Measurements from ENCODE around the gene GSTM2.
A peak's percentile ranks its signal among the peaks of the same experiment; 100 is the strongest.

GSTM2 gene

GRCh38 chr1:109622895-109623294 is 45.0 kb upstream of the GSTM2 start:
- H3K79me2 ChIP-seq (ENCODE audit: control insufficient read depth, insufficient read depth, low read length, poor library complexity) = peaks cover 9% of the 10 kb centered on the region
- H3K23ac ChIP-seq (ENCODE audit: low read length) = no peak overlapping the region
- no peak overlapping the region for H3K18ac ChIP-seq (ENCODE audit: low read length)
- H3K9ac ChIP-seq (ENCODE audit: low read length) = no peak overlapping the region
- H2BK120ac ChIP-seq (ENCODE audit: insufficient read depth, low read length, poor library complexity) = no peak overlapping the region
- peak overlapping the region; percentile 21 for H3K4ac ChIP-seq (ENCODE audit: low read depth, low read length)
- no peak overlapping the region for H4K12ac ChIP-seq (ENCODE audit: low read depth, low read length)
- peaks cover 0 to 6% of the 10 kb centered on the region in 2 experiments for H3K4me1 ChIP-seq (ENCODE audit: control insufficient read depth in 1 of 2, insufficient read depth in 2 of 2, low read length in 2 of 2)
- H3K36me3 ChIP-seq (ENCODE audit: control insufficient read depth in 1 of 2, insufficient read depth in 2 of 2, low read length in 2 of 2) = peaks cover 21 to 22% of the 10 kb centered on the region in 2 experiments
- no peak overlapping the region for H4K91ac ChIP-seq (ENCODE audit: low read depth, low read length)
- H2BK5ac ChIP-seq (ENCODE audit: low read depth, low read length, poor library complexity) = no peak overlapping the region
- no peak overlapping the region for H3K4me2 ChIP-seq (ENCODE audit: low read length)
- H3K79me1 ChIP-seq (ENCODE audit: low read length) = peaks cover 14% of the 10 kb centered on the region
- no peak overlapping the region for H2AFZ ChIP-seq (ENCODE audit: insufficient read depth, low read length, poor library complexity)
- no peak overlapping the region for H2AK5ac ChIP-seq (ENCODE audit: low read length)
- no peak for DNase-seq
- no CpG with 5 or more reads among the region's 3 CpGs for WGBS (ENCODE audit: extremely low coverage, insufficient coverage, insufficient read length)
- H3K27ac ChIP-seq (ENCODE audit: low read depth, low read length) = no peak overlapping the region
- H4K8ac ChIP-seq (ENCODE audit: low read depth, low read length) = no peak overlapping the region
- no peaks in the 10 kb centered on the region for H3K9me3 ChIP-seq (ENCODE audit: insufficient read depth, low read depth, low read length)
- no peaks in the 10 kb centered on the region for H3K27me3 ChIP-seq (ENCODE audit: insufficient read depth, low read length)
- H2BK12ac ChIP-seq (ENCODE audit: low read length) = no peak overlapping the region
- no peak overlapping the region for H3K4me3 ChIP-seq (ENCODE audit: low read depth, low read length)
- no peak overlapping the region for H3K14ac ChIP-seq (ENCODE audit: low read length)

GRCh38 chr1:109623601-109624161 is 44.2 kb upstream of the GSTM2 start:
- no CpG with 5 or more reads among the region's 11 CpGs for WGBS (ENCODE audit: extremely low coverage, insufficient coverage, insufficient read length)
- H3K14ac ChIP-seq (ENCODE audit: low read length) = no peak overlapping the region
- H3K18ac ChIP-seq (ENCODE audit: low read length) = no peak overlapping the region
- no peak overlapping the region for H4K12ac ChIP-seq (ENCODE audit: low read depth, low read length)
- H2BK12ac ChIP-seq (ENCODE audit: low read length) = no peak overlapping the region
- no peak for DNase-seq
- no peak overlapping the region for H2BK5ac ChIP-seq (ENCODE audit: low read depth, low read length, poor library complexity)
- H2BK120ac ChIP-seq (ENCODE audit: insufficient read depth, low read length, poor library complexity) = no peak overlapping the region
- peaks cover 29 to 30% of the 10 kb centered on the region in 2 experiments for H3K36me3 ChIP-seq (ENCODE audit: control insufficient read depth in 1 of 2, insufficient read depth in 2 of 2, low read length in 2 of 2)
- no peak overlapping the region for H2AFZ ChIP-seq (ENCODE audit: insufficient read depth, low read length, poor library complexity)
- no peak overlapping the region for H3K9ac ChIP-seq (ENCODE audit: low read length)
- H2AK5ac ChIP-seq (ENCODE audit: low read length) = no peak overlapping the region
- no peak overlapping the region for H4K91ac ChIP-seq (ENCODE audit: low read depth, low read length)
- no peak overlapping the region for H3K23ac ChIP-seq (ENCODE audit: low read length)
- H3K4me3 ChIP-seq (ENCODE audit: low read depth, low read length) = no peak overlapping the region
- no peaks in the 10 kb centered on the region for H3K27me3 ChIP-seq (ENCODE audit: insufficient read depth, low read length)
- H3K4ac ChIP-seq (ENCODE audit: low read depth, low read length) = no peak overlapping the region
- no peak overlapping the region for H3K27ac ChIP-seq (ENCODE audit: low read depth, low read length)
- H3K4me2 ChIP-seq (ENCODE audit: low read length) = no peak overlapping the region
- H3K79me2 ChIP-seq (ENCODE audit: control insufficient read depth, insufficient read depth, low read length, poor library complexity) = peaks cover 9% of the 10 kb centered on the region
- peaks cover 0 to 6% of the 10 kb centered on the region in 2 experiments for H3K4me1 ChIP-seq (ENCODE audit: control insufficient read depth in 1 of 2, insufficient read depth in 2 of 2, low read length in 2 of 2)
- no peak overlapping the region for H4K8ac ChIP-seq (ENCODE audit: low read depth, low read length)
- no peaks in the 10 kb centered on the region for H3K9me3 ChIP-seq (ENCODE audit: insufficient read depth, low read depth, low read length)
- H3K79me1 ChIP-seq (ENCODE audit: low read length) = peaks cover 14% of the 10 kb centered on the region

- Histone ChIP-seq H4K8ac (ENCODE audit: low read depth, low read length) (no peak overlapping the region), H3K4me2 (ENCODE audit: low read length) (no peak overlapping the region), H3K9me3 (ENCODE audit: insufficient read depth, low read depth, low read length) (no peaks in the 10 kb centered on the region), H4K12ac (ENCODE audit: low read depth, low read length) (no peak overlapping the region), H3K18ac (ENCODE audit: low read length) (no peak overlapping the region), H3K36me3 (ENCODE audit: control insufficient read depth in 1 of 2, insufficient read depth in 2 of 2, low read length in 2 of 2) (peaks cover 36 to 37% of the 10 kb centered on the region in 2 experiments), H2BK5ac (ENCODE audit: low read depth, low read length, poor library complexity) (no peak overlapping the region), H3K4me3 (ENCODE audit: low read depth, low read length) (no peak overlapping the region), H3K27me3 (ENCODE audit: insufficient read depth, low read length) (no peaks in the 10 kb centered on the region), H3K23ac (ENCODE audit: low read length) (no peak overlapping the region), H3K79me1 (ENCODE audit: low read length) (peaks cover 12% of the 10 kb centered on the region), H2BK12ac (ENCODE audit: low read length) (no peak overlapping the region), H2AK5ac (ENCODE audit: low read length) (no peak overlapping the region), H3K27ac (ENCODE audit: low read depth, low read length) (no peak overlapping the region), H3K9ac (ENCODE audit: low read length) (no peak overlapping the region), H3K4me1 (ENCODE audit: control insufficient read depth in 1 of 2, insufficient read depth in 2 of 2, low read length in 2 of 2) (peaks cover 0 to 4% of the 10 kb centered on the region in 2 experiments), H2AFZ (ENCODE audit: insufficient read depth, low read length, poor library complexity) (no peak overlapping the region), H3K79me2 (ENCODE audit: control insufficient read depth, insufficient read depth, low read length, poor library complexity) (peaks cover 7% of the 10 kb centered on the region), H2BK120ac (ENCODE audit: insufficient read depth, low read length, poor library complexity) (no peak overlapping the region), H3K4ac (ENCODE audit: low read depth, low read length) (no peak overlapping the region), H3K14ac (ENCODE audit: low read length) (no peak overlapping the region), H4K91ac (ENCODE audit: low read depth, low read length) (no peak overlapping the region)
- DNase-seq = no peak
- no CpG with 5 or more reads among the region's 17 CpGs for WGBS (ENCODE audit: extremely low coverage, insufficient coverage, insufficient read length)
Observed at GRCh38 chr1:109624201-109625010, 43.5 kb upstream of the GSTM2 start.

GRCh38 chr1:109625176-109625575 is 42.7 kb upstream of the GSTM2 start:
- H3K79me2 ChIP-seq (ENCODE audit: control insufficient read depth, insufficient read depth, low read length, poor library complexity) = peaks cover 2% of the 10 kb centered on the region
- H3K23ac ChIP-seq (ENCODE audit: low read length) = no peak overlapping the region
- H2BK12ac ChIP-seq (ENCODE audit: low read length) = no peak overlapping the region
- DNase-seq = no peak
- H3K79me1 ChIP-seq (ENCODE audit: low read length) = peaks cover 6% of the 10 kb centered on the region
- H3K9me3 ChIP-seq (ENCODE audit: insufficient read depth, low read depth, low read length) = no peaks in the 10 kb centered on the region
- H3K36me3 ChIP-seq (ENCODE audit: control insufficient read depth in 1 of 2, insufficient read depth in 2 of 2, low read length in 2 of 2) = peaks cover 44 to 45% of the 10 kb centered on the region in 2 experiments
- H3K18ac ChIP-seq (ENCODE audit: low read length) = no peak overlapping the region
- H2AFZ ChIP-seq (ENCODE audit: insufficient read depth, low read length, poor library complexity) = no peak overlapping the region
- H3K4ac ChIP-seq (ENCODE audit: low read depth, low read length) = no peak overlapping the region
- no peak overlapping the region for H3K27ac ChIP-seq (ENCODE audit: low read depth, low read length)
- no peak overlapping the region for H2BK120ac ChIP-seq (ENCODE audit: insufficient read depth, low read length, poor library complexity)
- H3K27me3 ChIP-seq (ENCODE audit: insufficient read depth, low read length) = no peaks in the 10 kb centered on the region
- no peak overlapping the region for H3K9ac ChIP-seq (ENCODE audit: low read length)
- no peak overlapping the region for H3K4me2 ChIP-seq (ENCODE audit: low read length)
- H2BK5ac ChIP-seq (ENCODE audit: low read depth, low read length, poor library complexity) = no peak overlapping the region
- H4K91ac ChIP-seq (ENCODE audit: low read depth, low read length) = no peak overlapping the region
- no peak overlapping the region for H3K14ac ChIP-seq (ENCODE audit: low read length)
- no peak overlapping the region for H2AK5ac ChIP-seq (ENCODE audit: low read length)
- no CpG with 5 or more reads among the region's 16 CpGs for WGBS (ENCODE audit: extremely low coverage, insufficient coverage, insufficient read length)
- H3K4me1 ChIP-seq (ENCODE audit: control insufficient read depth in 1 of 2, insufficient read depth in 2 of 2, low read length in 2 of 2) = peaks cover 0 to 2% of the 10 kb centered on the region in 2 experiments
- H3K4me3 ChIP-seq (ENCODE audit: low read depth, low read length) = no peak overlapping the region
- no peak overlapping the region for H4K12ac ChIP-seq (ENCODE audit: low read depth, low read length)
- H4K8ac ChIP-seq (ENCODE audit: low read depth, low read length) = no peak overlapping the region
